Epithelial cell of esophagus (primary cell): Measurements from ENCODE around the gene NPEPL1.
A peak's percentile ranks its signal among the peaks of the same experiment; 100 is the strongest.

Source experiments
- DNase-seq: peaks from one replicate; pipeline ENCODE4 v3.0.0; 2010; ENCODE audit warnings: low read depth
- H3K4me3 ChIP-seq: 2 replicates; pipeline ENCODE4 v1.5.1; 2011; ENCODE audit warnings: mild to moderate bottlenecking, low read length, control low read depth
- TF ChIP-seq, protein P1 (sequence below): IDR thresholded peaks from 2 replicates; pipeline ENCODE4 v1.5.1; 2011; ENCODE audit warnings: low read depth, mild to moderate bottlenecking, low read length, control low read depth, inconsistent platforms; ENCODE audit not compliant: insufficient read depth; ENCODE audit errors: missing control alignments

NPEPL1 gene

DNA sequence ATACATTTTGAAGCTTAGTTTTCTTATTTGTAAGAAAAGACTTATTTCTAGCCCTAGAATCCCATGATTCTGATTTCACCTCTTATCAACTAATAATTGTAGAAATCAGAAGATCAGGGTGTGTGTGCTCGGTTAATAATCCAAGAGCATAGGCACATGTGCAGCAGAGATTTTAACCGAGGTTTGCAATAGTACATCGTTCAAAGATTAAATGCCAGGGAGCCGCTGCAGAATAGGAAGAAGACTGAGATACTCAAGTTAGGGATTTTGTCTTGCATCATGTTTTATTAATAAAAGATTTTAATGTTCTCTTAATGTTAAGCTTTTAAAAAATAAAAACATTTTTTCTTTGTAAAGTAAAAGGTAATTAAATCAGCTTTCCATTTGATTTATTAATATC lies 34.6 kb upstream of the NPEPL1 start:
- no peak overlapping the region for H3K4me3 ChIP-seq
- no peak for DNase-seq
- TF ChIP-seq, protein P1, sequence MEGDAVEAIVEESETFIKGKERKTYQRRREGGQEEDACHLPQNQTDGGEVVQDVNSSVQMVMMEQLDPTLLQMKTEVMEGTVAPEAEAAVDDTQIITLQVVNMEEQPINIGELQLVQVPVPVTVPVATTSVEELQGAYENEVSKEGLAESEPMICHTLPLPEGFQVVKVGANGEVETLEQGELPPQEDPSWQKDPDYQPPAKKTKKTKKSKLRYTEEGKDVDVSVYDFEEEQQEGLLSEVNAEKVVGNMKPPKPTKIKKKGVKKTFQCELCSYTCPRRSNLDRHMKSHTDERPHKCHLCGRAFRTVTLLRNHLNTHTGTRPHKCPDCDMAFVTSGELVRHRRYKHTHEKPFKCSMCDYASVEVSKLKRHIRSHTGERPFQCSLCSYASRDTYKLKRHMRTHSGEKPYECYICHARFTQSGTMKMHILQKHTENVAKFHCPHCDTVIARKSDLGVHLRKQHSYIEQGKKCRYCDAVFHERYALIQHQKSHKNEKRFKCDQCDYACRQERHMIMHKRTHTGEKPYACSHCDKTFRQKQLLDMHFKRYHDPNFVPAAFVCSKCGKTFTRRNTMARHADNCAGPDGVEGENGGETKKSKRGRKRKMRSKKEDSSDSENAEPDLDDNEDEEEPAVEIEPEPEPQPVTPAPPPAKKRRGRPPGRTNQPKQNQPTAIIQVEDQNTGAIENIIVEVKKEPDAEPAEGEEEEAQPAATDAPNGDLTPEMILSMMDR: no peak

DNA sequence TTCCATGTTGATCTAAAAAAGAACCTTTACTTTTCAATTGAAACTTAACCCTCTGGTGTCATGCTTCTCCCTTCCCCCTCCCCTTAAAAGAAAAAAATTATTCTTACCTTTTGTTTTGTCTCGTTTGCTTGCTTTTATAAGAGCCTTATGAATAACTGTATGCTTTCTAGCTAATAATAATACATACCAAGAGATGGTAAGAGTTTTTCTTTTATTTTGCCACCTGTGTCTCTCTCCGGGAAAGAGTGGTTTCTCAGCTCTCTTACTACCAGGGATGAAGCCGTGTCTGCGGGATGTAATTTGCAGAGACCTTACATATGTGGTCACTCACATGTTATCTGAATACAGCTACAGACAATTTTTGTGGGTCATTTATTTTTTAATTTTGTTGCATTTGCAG lies 33.8 kb upstream of the NPEPL1 start:
- TF ChIP-seq, protein P1: no peak
- no peak overlapping the region for H3K4me3 ChIP-seq
- DNase-seq: no peak

DNA sequence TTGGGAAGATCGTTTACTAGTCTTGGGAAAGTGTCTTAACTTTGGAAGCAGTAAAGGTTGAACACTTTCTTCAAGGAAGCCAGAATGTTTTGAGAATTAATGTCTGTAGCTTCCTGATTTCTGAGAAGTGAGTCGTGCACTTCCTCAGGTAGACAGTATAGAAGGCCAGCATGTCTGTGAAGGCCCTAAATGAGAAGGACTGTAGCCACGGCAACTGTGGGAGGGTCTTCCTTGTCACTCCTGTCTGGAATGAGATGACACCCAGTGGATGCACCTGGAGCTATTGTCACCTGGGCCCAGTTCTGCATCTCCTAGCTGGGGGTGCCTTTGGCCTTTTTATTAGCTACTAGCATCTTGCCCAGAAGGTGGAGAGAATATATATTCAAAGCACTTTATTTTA lies 32.8 kb upstream of the NPEPL1 start:
- TF ChIP-seq, protein P1: no peak
- H3K4me3 ChIP-seq: no peak overlapping the region
- DNase-seq: peak; percentile 32

DNA sequence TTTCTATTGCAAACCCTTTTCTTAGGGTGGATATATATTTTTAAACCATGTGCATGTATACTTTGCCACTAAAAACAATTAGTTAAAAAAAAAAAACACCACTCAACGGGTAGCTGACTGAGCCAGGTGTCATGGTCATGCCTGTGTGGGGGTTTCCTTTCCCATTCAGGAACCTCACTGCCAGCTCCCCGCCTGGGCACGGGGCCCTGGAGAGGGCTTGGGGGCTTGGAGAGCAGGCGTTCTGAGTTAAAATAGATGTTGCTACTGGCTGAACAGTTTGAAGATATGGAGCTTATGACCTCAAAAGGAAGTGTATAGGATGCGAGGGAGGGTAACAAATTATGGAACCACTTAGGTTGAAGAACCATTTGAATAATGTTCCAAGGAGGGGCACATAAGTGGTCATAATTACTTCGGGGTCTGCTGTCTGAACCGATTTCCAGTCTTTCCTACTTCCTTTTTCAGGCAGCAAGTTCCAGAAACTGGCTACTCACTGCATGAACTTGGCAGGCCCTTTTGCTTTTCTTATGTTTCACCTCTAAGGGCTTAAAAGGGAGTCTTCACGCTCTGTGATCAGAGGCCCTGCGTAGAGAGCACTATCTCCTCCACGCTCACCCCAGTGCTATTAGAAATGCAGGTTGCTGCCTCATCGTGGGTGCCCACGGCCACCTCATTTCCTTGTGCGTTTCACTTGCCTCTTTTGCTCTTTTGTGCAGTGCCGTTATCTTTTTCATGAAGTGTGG lies 31.6 kb upstream of the NPEPL1 start:
- DNase-seq: no peak
- H3K4me3 ChIP-seq: no peak overlapping the region

DNA sequence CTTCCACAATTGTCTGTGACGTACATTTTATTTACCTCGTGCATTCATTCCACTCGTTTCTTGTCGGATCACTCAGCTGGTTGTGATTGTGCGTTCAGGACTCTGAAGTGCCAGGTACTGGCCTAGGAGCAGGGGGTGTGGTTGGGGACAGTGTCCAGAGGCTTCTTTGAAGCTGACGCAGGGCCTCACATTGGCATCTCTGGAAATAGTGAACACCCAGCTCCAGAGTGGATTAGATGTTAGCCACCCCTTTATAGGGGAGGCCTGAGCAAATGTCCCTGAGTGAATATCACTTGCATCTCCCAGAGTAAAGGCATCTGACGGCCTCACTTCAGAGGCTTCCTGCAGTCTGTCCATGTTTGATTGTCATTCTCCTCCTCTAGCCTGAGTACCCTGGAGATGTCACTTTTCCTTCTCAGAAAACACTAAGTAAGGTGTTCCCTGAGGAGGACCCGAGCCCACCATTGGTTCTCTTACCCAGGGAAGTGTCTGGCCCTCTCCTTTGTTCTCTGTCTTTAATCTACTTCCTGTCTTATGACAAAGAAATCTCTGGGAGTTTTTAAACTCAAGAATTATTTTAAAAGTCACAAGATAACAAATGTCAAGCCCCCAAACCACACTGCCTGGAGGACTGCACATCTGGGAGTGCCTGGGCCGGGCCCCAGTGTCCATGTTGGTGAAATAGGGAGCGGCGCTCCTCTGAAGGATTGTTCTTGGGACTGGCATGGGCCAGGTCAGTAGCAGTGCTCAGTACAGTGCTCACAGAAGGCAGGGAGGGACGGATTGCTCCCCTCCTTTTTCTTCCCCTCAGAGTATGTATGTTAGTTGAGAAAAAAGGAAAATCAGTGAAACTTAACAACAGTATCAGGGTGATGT lies 30.8 kb upstream of the NPEPL1 start:
- DNase-seq: no peak
- TF ChIP-seq, protein P1: no peak
- H3K4me3 ChIP-seq: no peak overlapping the region

More for the DNA sequence above, 31.6 kb upstream of the NPEPL1 start:
- TF ChIP-seq, protein P1: no peak

DNA sequence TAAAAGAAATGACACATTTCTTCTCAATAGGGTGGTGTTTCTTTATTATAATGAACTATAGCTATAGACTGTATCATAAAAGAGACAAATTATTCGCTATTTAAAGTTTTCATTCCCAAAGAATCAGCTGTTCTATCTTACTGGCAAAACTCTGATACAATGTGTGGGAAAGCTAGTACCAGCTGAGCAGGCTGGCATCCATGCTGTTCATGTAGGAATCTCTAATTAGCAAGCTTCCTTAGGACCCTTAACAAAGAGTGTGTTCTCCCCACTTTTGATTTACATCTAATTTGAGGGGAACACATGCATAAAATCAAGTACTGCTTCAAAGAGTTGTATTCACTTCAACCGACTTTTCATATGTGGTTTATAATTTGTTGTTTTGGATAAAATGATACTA lies 28.3 kb upstream of the NPEPL1 start:
- H3K4me3 ChIP-seq: no peak overlapping the region
- DNase-seq: no peak
- TF ChIP-seq, protein P1: no peak

DNA sequence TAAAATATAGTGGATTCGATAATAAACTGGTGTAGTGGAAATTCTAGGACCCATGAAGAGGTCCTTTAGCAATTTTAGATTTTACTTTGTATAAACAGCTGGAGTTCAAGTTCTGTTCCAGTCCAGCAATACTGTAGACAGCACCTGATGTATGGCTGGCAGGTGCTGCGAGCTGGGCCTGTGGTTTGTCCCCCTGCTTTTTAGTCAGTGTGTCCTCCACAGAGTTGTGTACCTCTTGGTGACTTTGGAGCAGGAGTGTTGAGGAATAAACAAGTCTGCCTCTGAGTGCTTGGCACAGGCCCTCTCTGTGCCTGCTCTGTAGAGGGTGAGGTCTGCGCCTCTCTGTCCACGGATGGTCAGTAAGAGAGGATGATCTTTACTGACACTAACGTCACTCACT lies 27.7 kb upstream of the NPEPL1 start:
- TF ChIP-seq, protein P1: no peak
- H3K4me3 ChIP-seq: no peak overlapping the region
- no peak for DNase-seq
